HepG2 (cell line): ENCODE data around the gene MEF2D. TPM values are rescaled to one million over a fixed set of nuclear protein-coding genes. Genes with fewer than 3 reads are reported as not detected.
A peak's percentile ranks its signal among the peaks of the same experiment; 100 is the strongest.

Experiments
- ARID5B ChIP-seq: IDR thresholded peaks from 2 replicates; pipeline ENCODE4 v1.4.0; 2020; ENCODE audit warnings: mild to moderate bottlenecking, missing genetic modification reagents
- ATF1 ChIP-seq: IDR thresholded peaks from 2 replicates; pipeline ENCODE4 v1.6.1; 2016; ENCODE audit warnings: mild to moderate bottlenecking, control low read depth
- DDIT3 ChIP-seq: sonication (generic); formaldehyde crosslinking; IDR thresholded peaks from 2 replicates; pipeline ENCODE4 v1.4.0; 2020; ENCODE audit warnings: mild to moderate bottlenecking, missing genetic modification reagents
- E2F2 ChIP-seq: sonication (generic); formaldehyde crosslinking; IDR thresholded peaks from 2 replicates; pipeline ENCODE4 v1.4.0; 2020; ENCODE audit warnings: missing genetic modification reagents, borderline replicate concordance
- GPN1 ChIP-seq: sonication (generic); formaldehyde crosslinking; IDR thresholded peaks from 2 replicates; pipeline ENCODE4 v1.5.1; 2020; ENCODE audit warnings: missing genetic modification reagents, borderline replicate concordance
- HNRNPK ChIP-seq: fragments of 200-400 bp; formaldehyde crosslinking; IDR thresholded peaks from 2 replicates; pipeline ENCODE4 v1.6.1; 2018; ENCODE audit warnings: low read length, low read depth, moderate library complexity, mild to moderate bottlenecking; ENCODE audit not compliant: poor library complexity, severe bottlenecking
- HOXA7 ChIP-seq: sonication (generic); formaldehyde crosslinking; IDR thresholded peaks from 2 replicates; pipeline ENCODE4 v1.8.1; 2022; ENCODE audit warnings: mild to moderate bottlenecking, missing genetic modification reagents, moderate library complexity
- HOXD1 ChIP-seq: sonication (generic); formaldehyde crosslinking; IDR thresholded peaks from 2 replicates; pipeline ENCODE4 v1.5.0; 2020; ENCODE audit warnings: missing genetic modification reagents
- IKZF1 ChIP-seq: fragments of 450-650 bp; IDR thresholded peaks from 2 replicates; pipeline ENCODE4 v1.7.1; 2016
- JARID2 ChIP-seq: sonication (generic); formaldehyde crosslinking; IDR thresholded peaks from 2 replicates; pipeline ENCODE4 v1.8.1; 2023; ENCODE audit warnings: missing genetic modification reagents, inconsistent platforms; ENCODE audit not compliant: insufficient replicate concordance
- POLR2G ChIP-seq: fragments of 200-400 bp; formaldehyde crosslinking; IDR thresholded peaks from 2 replicates; pipeline ENCODE4 v1.6.1; 2018; ENCODE audit warnings: mild to moderate bottlenecking, low read depth, low read length, moderate library complexity
- RNF2 ChIP-seq: fragments of 450-650 bp; conservative IDR thresholded peaks from 2 replicates; pipeline ENCODE4 v1.6.1; 2016; ENCODE audit warnings: low read depth
- SKI ChIP-seq: fragments of 450-650 bp; IDR thresholded peaks from one replicate; pipeline ENCODE4 v1.6.1; 2018; ENCODE audit warnings: mild to moderate bottlenecking; ENCODE audit not compliant: partially characterized antibody
- SMYD3 ChIP-seq: sonication (generic); formaldehyde crosslinking; IDR thresholded peaks from 2 replicates; pipeline ENCODE4 v1.8.1; 2023; ENCODE audit warnings: mild to moderate bottlenecking, missing genetic modification reagents
- SRY ChIP-seq: sonication (generic); formaldehyde crosslinking; IDR thresholded peaks from 2 replicates; pipeline ENCODE4 v1.8.0; 2022; ENCODE audit warnings: mild to moderate bottlenecking, missing genetic modification reagents
- TBP ChIP-seq: sonication (generic); formaldehyde crosslinking; IDR thresholded peaks from 2 replicates; pipeline ENCODE4 v1.5.0; 2020; ENCODE audit warnings: missing genetic modification reagents
- TBX2 ChIP-seq: sonication (generic); formaldehyde crosslinking; IDR thresholded peaks from 2 replicates; pipeline ENCODE4 v1.5.0; 2020; ENCODE audit warnings: missing genetic modification reagents, mild to moderate bottlenecking, borderline replicate concordance
- ZEB1 ChIP-seq: IDR thresholded peaks from 2 replicates; pipeline ENCODE4 v1.6.1; 2012; ENCODE audit warnings: mild to moderate bottlenecking, low read depth, inconsistent platforms; ENCODE audit not compliant: insufficient replicate concordance
- ZGPAT ChIP-seq: IDR thresholded peaks from 2 replicates; pipeline ENCODE4 v1.6.1; 2016; ENCODE audit warnings: mild to moderate bottlenecking
- ZMYM3 ChIP-seq: sonication (generic); formaldehyde crosslinking; IDR thresholded peaks from 2 replicates; pipeline ENCODE4 v1.5.1; 2020; ENCODE audit warnings: mild to moderate bottlenecking, missing genetic modification reagents
- ZMYM4 ChIP-seq: sonication (generic); formaldehyde crosslinking; IDR thresholded peaks from 2 replicates; pipeline ENCODE4 v1.8.1; 2023; ENCODE audit warnings: mild to moderate bottlenecking, missing genetic modification reagents
- ZNF446 ChIP-seq: sonication (generic); formaldehyde crosslinking; IDR thresholded peaks from 2 replicates; pipeline ENCODE4 v1.5.0; 2020; ENCODE audit warnings: mild to moderate bottlenecking, missing genetic modification reagents
- ZNF549 ChIP-seq: sonication (generic); formaldehyde crosslinking; IDR thresholded peaks from 2 replicates; pipeline ENCODE4 v1.5.0; 2020; ENCODE audit warnings: missing genetic modification reagents
- ZNF598 ChIP-seq: sonication (generic); formaldehyde crosslinking; IDR thresholded peaks from 2 replicates; pipeline ENCODE4 v1.5.1; 2020; ENCODE audit warnings: mild to moderate bottlenecking, missing genetic modification reagents, borderline replicate concordance
- polyA plus RNA-seq, 8 experiments: library from polyadenylated mRNA; depleted of rRNA in 3 of 8; stranded (reverse) in 7 of 8; unstranded in 1 of 8; fragments of >200 nt; fragmentation: Illumina TruSeq in 4 of 8; extraction: Trizol in 4 of 8; gene quantifications; 2 replicates each; pipeline versions ENCODE4 v1.2.1 to v1.2.3, GENCODE V29; 2011 to 2016; ENCODE audit warnings: low read depth in 4 of 8, missing spikeins in 1 of 8, mixed read lengths in 1 of 8; ENCODE audit not compliant: insufficient read depth in 1 of 8
- total RNA-seq, 5 experiments: library from RNA; depleted of rRNA; stranded (reverse); fragments of >200 nt; fragmentation: Illumina TruSeq; extraction: Trizol; gene quantifications; 2 replicates each; pipeline ENCODE4 v1.2.3, GENCODE V29; 2016; ENCODE audit warnings: low read depth in 1 of 5

MEF2D gene
- total and polyA plus RNA-seq, 2 of the 13 experiments (the other 11 are each of a cell fraction or from before 2014, with no cell fraction given), result 1.6 to 3.9 TPM

GRCh38 chr1:156456625-156457465 is 43.7 kb downstream of the MEF2D start (continued):
- no peak; the same call in 1 of the 2 replicates for TF ChIP-seq E2F2 (CRISPR knock-in tag)
- TF ChIP-seq SRY (CRISPR knock-in tag), result no peak; the same call in 1 of the 2 replicates
- TF ChIP-seq ATF1 (CRISPR knock-in tag), result no peak
- TF ChIP-seq ZNF446 (CRISPR knock-in tag), result peak; percentile 64; the same call in 1 of the 2 replicates
- TF ChIP-seq HOXA7 (CRISPR knock-in tag), result 0 out of 2 replicates have a peak, but pooled peaks have one; percentile 35
- TF ChIP-seq ARID5B, result peak; percentile 5; the same call in 1 of the 2 replicates
- no peak for TF ChIP-seq DDIT3
- TF ChIP-seq JARID2, result no peak
- no peak for TF ChIP-seq IKZF1
- TF ChIP-seq TBP (CRISPR knock-in tag), result no peak
- no peak for TF ChIP-seq ZNF549 (CRISPR knock-in tag)
- peak; percentile 67; the same call in 1 of the 2 replicates for TF ChIP-seq RNF2
- TF ChIP-seq ZGPAT (CRISPR knock-in tag), result peak; percentile 76
- TF ChIP-seq SKI, result peak; percentile 48
- peak; percentile 80; the same call in 1 of the 2 replicates for TF ChIP-seq ZNF598
- TF ChIP-seq HNRNPK, result no peak
- TF ChIP-seq ZMYM4, result peak; percentile 59
- TF ChIP-seq TBX2, result peak; percentile 83
- peak; percentile 85 for TF ChIP-seq POLR2G
- no peak for TF ChIP-seq SMYD3
- no peak; the same call in 1 of the 2 replicates for TF ChIP-seq GPN1 (CRISPR knock-in tag)
- peak; percentile 14 for TF ChIP-seq HOXD1
- no peak for TF ChIP-seq ZEB1
- no peak for TF ChIP-seq ZMYM3 (CRISPR knock-in tag)
